Measurements from ENCODE around the gene FGF5.

FGF5 gene

GRCh38 chr4:80239480-80240150 is 26.8 kb upstream of the FGF5 start:
- no peak for TF ChIP-seq CTCF (IDR thresholded peaks at IDR 0.05)

GRCh38 chr4:80240976-80241375 is 25.5 kb upstream of the FGF5 start:
- TF ChIP-seq CTCF (IDR thresholded peaks at IDR 0.05), result no peak

- TF ChIP-seq CTCF (IDR thresholded peaks at IDR 0.05), result no peak
Observed at GRCh38 chr4:80243274-80244018, 23.0 kb upstream of the FGF5 start.

- TF ChIP-seq CTCF (IDR thresholded peaks at IDR 0.05), result no peak
Observed at GRCh38 chr4:80249144-80249543, 17.3 kb upstream of the FGF5 start.

GRCh38 chr4:80252427-80252826 is 14.0 kb upstream of the FGF5 start:
- no peak for TF ChIP-seq CTCF (IDR thresholded peaks at IDR 0.05)

- no peak for TF ChIP-seq CTCF (IDR thresholded peaks at IDR 0.05)
Observed at GRCh38 chr4:80252953-80253352, 13.5 kb upstream of the FGF5 start.

- no peak for TF ChIP-seq CTCF (IDR thresholded peaks at IDR 0.05)
Observed at GRCh38 chr4:80253510-80253909, 13.0 kb upstream of the FGF5 start.

All from LNCAP (cell line).